Thyroid gland (tissue), 4 donors: Measurements from ENCODE around the gene NXNL2.

Experiments
- POLR2A ChIP-seq, 2 donors: fragments of 450-650 bp; IDR thresholded peaks; one replicate each; pipeline ENCODE4 v1.6.1; 2017; ENCODE audit warnings: antibody characterized with exemption in 2 of 2, mild to moderate bottlenecking in 2 of 2, moderate library complexity in 1 of 2
- TF ChIP-seq, protein P1 (sequence below), 6 experiments: fragments of 200-600 bp in 3 of 6; fragments of 450-650 bp in 3 of 6; sonication (generic) in 3 of 6; IDR thresholded peaks; one replicate each; pipeline ENCODE4 v1.5.1; 2016 to 2019; ENCODE audit warnings: antibody characterized with exemption in 6 of 6, mild to moderate bottlenecking in 2 of 6, inconsistent platforms in 1 of 6, moderate library complexity in 1 of 6

DNA sequence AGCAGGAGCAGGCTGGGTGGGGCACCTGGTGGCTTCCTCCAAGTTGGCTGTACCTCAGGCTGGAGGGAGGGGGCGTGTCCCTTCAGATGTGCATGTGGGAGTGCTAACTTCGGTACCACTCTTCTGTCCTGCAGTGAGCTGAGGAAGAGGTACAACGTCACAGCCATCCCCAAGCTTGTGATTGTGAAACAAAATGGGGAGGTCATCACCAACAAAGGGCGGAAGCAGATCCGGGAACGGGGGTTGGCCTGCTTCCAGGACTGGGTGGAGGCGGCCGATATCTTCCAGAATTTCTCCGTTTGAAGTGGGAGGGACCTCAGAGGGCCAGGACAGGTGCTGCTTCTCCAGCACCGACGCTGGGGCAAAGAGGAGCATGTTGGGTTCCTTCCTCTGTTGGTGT lies 9.3 kb downstream of the NXNL2 start:
- TF ChIP-seq, protein P1, sequence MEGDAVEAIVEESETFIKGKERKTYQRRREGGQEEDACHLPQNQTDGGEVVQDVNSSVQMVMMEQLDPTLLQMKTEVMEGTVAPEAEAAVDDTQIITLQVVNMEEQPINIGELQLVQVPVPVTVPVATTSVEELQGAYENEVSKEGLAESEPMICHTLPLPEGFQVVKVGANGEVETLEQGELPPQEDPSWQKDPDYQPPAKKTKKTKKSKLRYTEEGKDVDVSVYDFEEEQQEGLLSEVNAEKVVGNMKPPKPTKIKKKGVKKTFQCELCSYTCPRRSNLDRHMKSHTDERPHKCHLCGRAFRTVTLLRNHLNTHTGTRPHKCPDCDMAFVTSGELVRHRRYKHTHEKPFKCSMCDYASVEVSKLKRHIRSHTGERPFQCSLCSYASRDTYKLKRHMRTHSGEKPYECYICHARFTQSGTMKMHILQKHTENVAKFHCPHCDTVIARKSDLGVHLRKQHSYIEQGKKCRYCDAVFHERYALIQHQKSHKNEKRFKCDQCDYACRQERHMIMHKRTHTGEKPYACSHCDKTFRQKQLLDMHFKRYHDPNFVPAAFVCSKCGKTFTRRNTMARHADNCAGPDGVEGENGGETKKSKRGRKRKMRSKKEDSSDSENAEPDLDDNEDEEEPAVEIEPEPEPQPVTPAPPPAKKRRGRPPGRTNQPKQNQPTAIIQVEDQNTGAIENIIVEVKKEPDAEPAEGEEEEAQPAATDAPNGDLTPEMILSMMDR (IDR thresholded peaks at IDR 0.05) = no peak
- TF ChIP-seq POLR2A (IDR thresholded peaks at IDR 0.05) = no peak
